Endothelial cell (in vitro differentiated cells): ENCODE measurements around the gene MEF2D. TPM values are rescaled to one million over a fixed set of nuclear protein-coding genes. Genes with fewer than 3 reads are reported as not detected.

Experiments
- DNase-seq: peaks from one replicate; pipeline ENCODE4 v3.0.0; 2021; ENCODE audit warnings: low spot score
- H3K27ac Mint-ChIP-seq: one replicate; pipeline ENCODE4 v1.8.0; 2021; ENCODE audit warnings: mixed read lengths, inconsistent platforms; ENCODE audit not compliant: unreplicated experiment
- H3K27me3 Mint-ChIP-seq: one replicate; pipeline ENCODE4 v1.8.0; 2021; ENCODE audit warnings: mild to moderate bottlenecking, moderate library complexity, mixed read lengths, inconsistent platforms; ENCODE audit not compliant: unreplicated experiment
- H3K36me3 Mint-ChIP-seq: one replicate; pipeline ENCODE4 v1.8.0; 2021; ENCODE audit warnings: mild to moderate bottlenecking, low read depth, mixed read lengths, inconsistent platforms; ENCODE audit not compliant: unreplicated experiment
- H3K4me1 Mint-ChIP-seq: one replicate; pipeline ENCODE4 v1.8.0; 2021; ENCODE audit warnings: mild to moderate bottlenecking, mixed read lengths, inconsistent platforms; ENCODE audit not compliant: unreplicated experiment
- H3K4me3 Mint-ChIP-seq: one replicate; pipeline ENCODE4 v1.8.0; 2021; ENCODE audit warnings: mild to moderate bottlenecking, mixed read lengths, inconsistent platforms; ENCODE audit not compliant: unreplicated experiment
- H3K9me3 Mint-ChIP-seq: one replicate; pipeline ENCODE4 v1.8.0; 2021; ENCODE audit warnings: mixed read lengths, inconsistent platforms; ENCODE audit not compliant: unreplicated experiment
- CTCF ChIP-seq: fragments of 200-600 bp; sonication (generic); IDR thresholded peaks from one replicate; pipeline ENCODE4 v1.5.0; 2021; ENCODE audit warnings: antibody characterized with exemption; ENCODE audit not compliant: unreplicated experiment
- total RNA-seq: library from RNA; stranded (reverse); fragmentation: NEBNext Ultra II Directional; extraction: Animal tissue kit (Norgen Biotek cat#: 25700); gene quantifications from one replicate; pipeline ENCODE4 v1.2.1, GENCODE V29; 2021; ENCODE audit not compliant: unreplicated experiment

Gene MEF2D
- total RNA-seq, 1 donor from 2014 or later = 45.2 TPM

GRCh38 chr1:156527584-156527983 lies 27.0 kb upstream of the MEF2D start:
- peaks cover 18% of the 10 kb centered on the region for H3K4me1 Mint-ChIP-seq
- H3K9me3 Mint-ChIP-seq = no peaks in the 10 kb centered on the region
- H3K27ac Mint-ChIP-seq = no peak overlapping the region
- no peak overlapping the region for H3K4me3 Mint-ChIP-seq
- peaks cover 3% of the 10 kb centered on the region for H3K27me3 Mint-ChIP-seq
- no peak for TF ChIP-seq CTCF
- H3K36me3 Mint-ChIP-seq = peaks cover 27% of the 10 kb centered on the region
- no peak for DNase-seq

- Mint-ChIP-seq H3K4me1 (peaks cover 18% of the 10 kb centered on the region), H3K27ac (no peak overlapping the region), H3K36me3 (peaks cover 22% of the 10 kb centered on the region), H3K9me3 (no peaks in the 10 kb centered on the region), H3K4me3 (peak overlapping the region; percentile 23), H3K27me3 (peaks cover 3% of the 10 kb centered on the region)
- DNase-seq = no peak
- no peak for TF ChIP-seq CTCF
Observed at GRCh38 chr1:156525856-156526489, 25.4 kb upstream of the MEF2D start.

DNA sequence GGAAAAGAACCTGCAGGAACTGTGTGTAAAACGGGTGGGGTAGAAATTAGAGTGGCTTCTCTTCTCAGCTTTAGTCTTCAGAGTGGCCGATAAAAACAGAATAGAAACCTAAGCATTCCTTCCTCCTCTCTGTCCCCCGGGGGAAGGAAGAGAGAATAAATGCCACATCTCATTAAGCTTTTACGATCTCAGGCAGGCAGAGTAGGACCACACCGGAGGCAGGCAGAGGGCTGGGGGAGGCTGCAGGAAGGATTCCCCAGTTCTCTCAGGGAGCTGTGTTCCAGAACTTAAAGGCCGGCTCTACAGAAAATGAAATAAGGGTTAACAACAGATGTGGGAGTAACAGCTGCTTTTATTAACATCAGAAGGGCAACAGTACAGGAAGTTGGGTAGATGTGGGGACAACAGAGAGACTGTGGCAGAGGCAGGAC lies 24.5 kb upstream of the MEF2D start:
- no peak for TF ChIP-seq CTCF

GRCh38 chr1:156524481-156524869 lies 23.9 kb upstream of the MEF2D start:
- Mint-ChIP-seq H3K9me3 (no peaks in the 10 kb centered on the region), H3K27ac (no peak overlapping the region), H3K4me1 (peaks cover 18% of the 10 kb centered on the region), H3K36me3 (peaks cover 19% of the 10 kb centered on the region), H3K4me3 (no peak overlapping the region), H3K27me3 (peaks cover 3% of the 10 kb centered on the region)
- no peak for DNase-seq
- no peak for TF ChIP-seq CTCF

More for the DNA sequence above, 24.5 kb upstream of the MEF2D start:
- no peak for DNase-seq
- no peaks in the 10 kb centered on the region for H3K9me3 Mint-ChIP-seq
- peaks cover 3% of the 10 kb centered on the region for H3K27me3 Mint-ChIP-seq
- no peak overlapping the region for H3K27ac Mint-ChIP-seq
- H3K4me3 Mint-ChIP-seq = no peak overlapping the region
- H3K4me1 Mint-ChIP-seq = peaks cover 18% of the 10 kb centered on the region
- H3K36me3 Mint-ChIP-seq = peaks cover 19% of the 10 kb centered on the region

DNA sequence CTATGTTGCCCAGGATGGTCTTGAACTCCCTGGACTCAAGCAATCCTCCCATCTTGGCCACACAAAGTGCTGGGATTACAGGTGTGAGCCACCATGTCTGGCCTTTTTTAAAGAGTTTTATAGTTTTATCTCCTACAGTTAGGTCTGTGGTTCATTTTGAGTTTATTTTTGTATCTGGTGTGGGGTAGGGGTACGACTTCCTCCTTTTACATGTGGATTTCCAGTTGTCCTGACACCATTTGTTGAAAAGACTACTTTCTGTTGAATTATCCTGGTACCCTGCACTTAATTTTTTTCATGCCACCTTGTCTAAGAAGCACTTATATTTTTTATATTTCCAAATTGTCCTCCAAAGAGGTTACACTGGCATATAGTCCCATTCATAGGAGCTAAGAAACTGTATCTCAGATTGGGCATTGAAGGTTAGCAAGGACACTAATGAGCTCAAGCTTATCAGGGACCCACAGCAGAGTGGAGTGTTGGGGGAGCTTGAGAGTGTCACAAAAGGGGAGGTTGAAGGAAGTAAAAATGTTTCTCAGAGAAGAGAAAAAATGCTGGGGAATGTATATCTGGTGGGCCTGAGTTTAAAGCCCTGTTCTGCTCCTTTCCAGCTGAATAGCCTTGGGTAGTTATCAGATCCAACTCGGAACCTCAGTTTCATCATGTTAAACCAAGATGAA lies 23.4 kb upstream of the MEF2D start:
- H3K4me3 Mint-ChIP-seq = no peak overlapping the region
- no peak overlapping the region for H3K27ac Mint-ChIP-seq
- H3K27me3 Mint-ChIP-seq = peaks cover 3% of the 10 kb centered on the region
- peaks cover 18% of the 10 kb centered on the region for H3K4me1 Mint-ChIP-seq
- no peak for TF ChIP-seq CTCF
- DNase-seq = no peak
- H3K9me3 Mint-ChIP-seq = no peaks in the 10 kb centered on the region
- H3K36me3 Mint-ChIP-seq = peaks cover 17% of the 10 kb centered on the region
